NOMO-1 treated with dmso at 0.1 percent for 144 hours (cell line): ENCODE data around the gene ZEB1.
"Not testable (repeated sequence)": the region's sequence is repeated elsewhere in the genome, so short reads cannot be mapped to it uniquely, and the experiment has no call there.

Experiments
- DNase-seq: peaks from one replicate; lab custom pipeline; 2025; ENCODE audit not compliant: unreplicated experiment; lab: John Stamatoyannopoulos, UW

Gene ZEB1

GRCh38 chr10:31419394-31420063 lies 100.5 kb downstream of the ZEB1 start:
- no peak for DNase-seq

GRCh38 chr10:31421322-31421721 lies 102.3 kb downstream of the ZEB1 start:
- DNase-seq = no peak

GRCh38 chr10:31422634-31423033 lies 103.6 kb downstream of the ZEB1 start:
- DNase-seq = no peak

GRCh38 chr10:31424473-31424872 lies 105.5 kb downstream of the ZEB1 start:
- no peak for DNase-seq

DNA sequence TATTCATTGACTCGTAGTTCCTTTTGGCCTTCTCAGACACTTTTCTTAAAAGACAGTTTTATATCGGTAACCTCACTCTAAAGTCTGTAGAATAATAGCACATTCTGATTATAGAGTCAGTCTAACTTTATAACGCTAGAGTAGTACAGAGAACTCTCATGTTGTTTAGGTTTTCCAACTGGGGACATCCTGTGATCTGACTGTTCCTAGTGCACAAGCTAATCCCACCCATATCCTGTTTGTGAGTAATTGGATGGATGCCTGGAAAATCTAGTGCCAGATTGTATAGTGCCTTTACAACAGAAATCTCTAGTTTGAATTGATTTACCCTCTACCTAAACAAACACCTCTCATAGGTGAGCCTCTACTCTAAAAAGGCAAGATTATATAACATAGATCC lies 107.4 kb downstream of the ZEB1 start:
- DNase-seq = no peak

DNA sequence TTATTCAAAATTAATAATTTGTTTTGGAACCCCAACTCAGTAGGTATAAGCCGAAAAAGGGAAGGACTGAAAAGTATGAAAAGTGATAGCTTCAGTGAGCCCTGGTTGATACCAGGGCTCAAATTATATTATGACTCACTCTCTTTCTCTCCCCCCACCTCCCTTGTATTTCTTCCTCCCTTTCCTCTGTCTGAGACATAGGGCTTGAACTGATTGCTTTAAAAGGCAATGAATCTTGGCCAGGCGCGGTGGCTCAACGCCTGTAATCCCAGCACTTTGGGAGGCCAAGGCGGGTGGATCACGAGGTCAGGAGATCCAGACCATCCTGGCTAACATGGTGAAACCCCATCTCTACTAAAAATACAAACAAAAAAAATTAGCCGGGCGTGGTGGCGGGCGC lies 108.3 kb downstream of the ZEB1 start:
- DNase-seq = not testable (repeated sequence)

DNA sequence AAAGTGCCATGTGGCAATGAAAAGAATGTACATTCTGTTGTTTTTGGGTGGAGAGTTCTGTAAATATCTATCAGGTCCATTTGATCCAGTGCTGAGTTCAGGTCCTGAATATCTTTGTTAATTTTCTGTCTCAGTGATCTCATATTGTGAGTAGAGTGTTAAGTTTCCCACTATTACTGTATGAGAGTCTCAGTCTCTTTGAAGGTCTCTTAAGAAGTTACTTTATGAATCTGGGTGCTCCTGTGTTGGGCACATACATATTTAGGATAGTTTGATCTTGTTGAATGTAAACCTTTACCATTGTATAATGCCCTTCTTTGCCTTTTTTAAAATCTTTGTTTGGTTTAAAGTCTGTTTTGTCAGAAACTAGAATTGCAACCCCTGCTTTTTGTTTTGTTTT lies 109.5 kb downstream of the ZEB1 start:
- not testable (repeated sequence) for DNase-seq

DNA sequence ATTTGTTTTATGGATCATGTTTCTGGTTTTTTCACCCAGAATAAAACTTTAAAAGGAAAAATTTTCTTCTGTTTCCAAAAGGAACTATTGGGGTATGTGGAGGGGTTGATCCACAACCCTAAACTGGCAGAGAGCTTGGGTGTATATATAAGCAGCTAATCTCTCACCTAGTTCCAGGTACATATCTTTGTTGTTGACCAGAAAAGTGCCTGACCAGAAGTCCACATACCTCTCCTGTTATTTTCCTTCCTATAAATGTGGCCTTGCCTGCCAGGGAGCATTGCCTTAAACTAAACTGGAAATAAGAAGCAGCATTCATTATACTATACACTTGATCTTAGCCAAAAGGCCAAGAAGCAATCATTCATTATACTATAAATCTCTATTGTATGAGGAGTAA lies 112.0 kb downstream of the ZEB1 start:
- DNase-seq = no peak

- no peak for DNase-seq
Observed at GRCh38 chr10:31437959-31438358, 118.9 kb downstream of the ZEB1 start.

DNA sequence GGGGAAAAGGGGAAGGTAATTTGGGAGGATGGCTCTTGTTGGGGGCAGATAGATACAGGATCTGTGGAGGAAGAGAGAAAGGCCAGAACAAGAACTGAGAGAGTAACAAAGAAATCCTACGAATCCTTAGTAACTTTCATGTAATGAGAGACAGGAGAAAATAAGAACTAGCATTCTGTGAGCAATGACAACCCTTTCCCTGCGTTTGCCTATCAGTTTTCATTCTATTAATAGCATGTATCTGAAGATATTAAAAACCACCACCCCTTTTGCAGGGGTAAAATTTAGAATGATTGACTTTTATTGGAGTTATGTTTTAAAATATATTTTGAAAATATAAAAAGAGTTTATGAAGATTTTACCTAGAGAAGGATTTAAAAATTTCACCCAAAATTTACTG lies 132.8 kb downstream of the ZEB1 start:
- DNase-seq = no peak

- DNase-seq = no peak
Observed at GRCh38 chr10:31456468-31456867, 137.5 kb downstream of the ZEB1 start.

GRCh38 chr10:31457858-31458257 lies 138.8 kb downstream of the ZEB1 start:
- DNase-seq = no peak

DNA sequence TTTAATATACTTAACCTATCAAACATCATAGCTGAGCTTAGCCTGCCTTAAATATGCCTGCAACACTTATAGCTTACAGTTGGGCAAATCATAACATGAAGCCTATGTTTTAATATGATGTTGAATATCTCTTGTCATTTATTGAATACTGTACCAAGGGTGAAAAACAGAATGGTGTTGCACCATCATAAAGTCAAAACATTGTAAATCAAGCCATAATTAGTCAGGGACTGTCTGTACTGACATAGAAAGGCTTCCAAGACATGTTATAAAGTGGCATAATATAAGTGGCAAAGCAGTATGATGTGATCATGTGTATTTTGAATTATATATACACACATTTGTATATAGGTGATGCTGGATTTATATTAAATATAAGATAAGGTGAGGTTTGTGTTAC lies 140.0 kb downstream of the ZEB1 start:
- no peak for DNase-seq

- DNase-seq = no peak
Observed at GRCh38 chr10:31460242-31460641, 141.2 kb downstream of the ZEB1 start.

DNA sequence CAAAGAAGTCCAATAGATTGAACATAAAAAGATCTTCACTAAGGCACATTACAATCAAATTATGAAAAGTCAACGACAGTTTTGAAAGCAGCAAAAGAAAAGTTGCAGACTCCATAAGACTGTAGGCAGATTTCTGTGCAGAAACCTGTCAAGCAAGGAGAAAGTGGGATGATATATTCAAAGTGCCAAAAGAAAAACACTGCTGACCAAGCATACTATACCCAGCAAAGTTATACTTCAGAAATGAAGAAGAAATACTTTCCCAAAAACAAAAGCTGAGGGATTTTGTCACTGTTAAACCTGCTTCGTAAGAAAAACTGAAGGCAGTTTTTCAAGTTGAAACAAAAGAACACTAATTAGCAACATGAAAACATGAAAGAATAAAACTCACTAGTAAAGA lies 145.5 kb downstream of the ZEB1 start:
- no peak for DNase-seq

GRCh38 chr10:31466313-31466712 lies 147.3 kb downstream of the ZEB1 start:
- no peak for DNase-seq

DNA sequence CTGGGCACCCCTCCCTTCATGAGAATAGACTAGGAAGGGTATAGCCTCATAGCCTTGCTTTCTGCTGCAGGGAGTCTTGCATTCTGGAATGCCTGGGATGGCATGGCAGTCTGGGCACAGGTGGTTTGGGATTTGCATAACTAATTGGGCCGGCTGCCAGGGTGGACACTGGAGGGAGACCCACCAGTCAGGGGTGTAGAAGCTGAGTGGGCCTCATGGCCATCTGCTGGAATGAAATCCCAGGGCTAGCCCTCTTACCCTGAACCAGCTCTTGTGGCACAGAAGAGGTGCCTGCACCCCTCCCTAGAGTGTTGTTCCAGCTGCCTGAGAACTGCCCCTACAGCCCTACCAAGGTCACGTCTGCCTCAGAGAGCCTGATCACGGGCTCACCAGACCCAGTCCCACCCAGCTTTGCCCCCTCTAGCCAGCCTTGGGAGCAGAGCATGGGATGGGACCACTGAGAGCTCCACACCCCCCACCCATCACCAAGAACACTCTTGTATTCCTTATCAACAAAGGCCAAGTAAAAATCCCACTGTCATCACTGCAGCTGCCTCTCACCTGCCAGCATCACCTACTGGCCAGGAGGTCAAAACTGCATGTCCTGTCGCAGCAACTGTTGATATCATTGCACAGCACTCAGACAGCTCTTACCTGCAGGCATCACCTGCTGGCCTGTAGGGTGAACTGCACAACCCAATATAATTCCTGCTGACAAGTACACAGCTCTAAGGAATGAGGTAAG lies 148.9 kb downstream of the ZEB1 start:
- DNase-seq = no peak

DNA sequence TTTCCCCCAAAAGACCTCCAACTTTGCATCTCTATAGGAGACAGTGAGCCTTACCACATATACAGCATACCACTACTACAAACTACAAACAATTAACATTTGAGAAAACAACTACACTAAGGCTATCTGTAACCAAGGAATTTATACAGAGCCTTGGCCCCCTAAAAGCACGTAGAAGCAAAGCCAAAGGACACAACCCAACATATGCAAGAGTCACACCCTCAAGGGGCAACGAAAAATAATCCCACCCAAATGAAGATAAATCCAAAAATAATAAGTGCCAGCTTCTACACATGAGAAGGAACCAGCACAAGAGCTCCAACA lies 149.5 kb downstream of the ZEB1 start:
- no peak for DNase-seq

GRCh38 chr10:31475519-31475918 lies 156.5 kb downstream of the ZEB1 start:
- DNase-seq = no peak

DNA sequence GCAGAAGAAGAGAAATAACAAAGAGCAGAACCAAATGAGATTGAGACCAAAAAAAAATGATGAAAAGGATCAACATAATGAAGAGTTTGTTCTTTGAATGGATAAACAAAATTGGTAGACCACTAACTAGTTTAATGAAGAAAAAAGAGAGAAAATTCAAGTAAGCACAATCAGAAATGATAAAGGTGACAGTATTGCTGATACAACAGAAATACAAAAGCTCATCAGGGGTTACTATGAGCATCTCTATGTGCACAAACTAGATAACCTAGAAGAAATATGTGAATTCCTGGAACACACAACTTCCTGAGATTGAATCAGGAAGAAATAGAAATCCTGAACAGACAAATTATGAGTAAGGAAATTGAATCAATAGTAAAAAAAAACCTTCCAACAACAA lies 157.1 kb downstream of the ZEB1 start:
- no peak for DNase-seq

- DNase-seq = no peak
Observed at GRCh38 chr10:31477584-31477983, 158.6 kb downstream of the ZEB1 start.

DNA sequence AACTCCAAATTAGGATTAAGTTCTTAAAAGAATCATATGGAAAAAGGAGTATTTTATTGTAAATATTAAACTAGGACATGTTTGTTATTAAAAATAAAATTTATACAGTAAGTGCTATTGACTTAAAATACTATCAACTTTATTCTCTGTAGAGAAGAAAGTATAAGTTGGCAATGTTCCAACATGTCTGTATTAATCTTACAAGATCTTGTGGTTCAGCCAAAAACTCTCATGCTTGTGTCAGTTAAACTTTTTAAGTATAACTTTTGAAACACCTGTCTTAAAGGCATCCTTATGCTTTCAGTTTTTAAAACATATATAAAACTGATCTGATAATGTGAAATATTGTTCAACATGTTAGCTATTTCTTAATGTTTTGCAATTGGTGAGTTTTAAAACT lies 160.7 kb downstream of the ZEB1 start:
- no peak for DNase-seq

DNA sequence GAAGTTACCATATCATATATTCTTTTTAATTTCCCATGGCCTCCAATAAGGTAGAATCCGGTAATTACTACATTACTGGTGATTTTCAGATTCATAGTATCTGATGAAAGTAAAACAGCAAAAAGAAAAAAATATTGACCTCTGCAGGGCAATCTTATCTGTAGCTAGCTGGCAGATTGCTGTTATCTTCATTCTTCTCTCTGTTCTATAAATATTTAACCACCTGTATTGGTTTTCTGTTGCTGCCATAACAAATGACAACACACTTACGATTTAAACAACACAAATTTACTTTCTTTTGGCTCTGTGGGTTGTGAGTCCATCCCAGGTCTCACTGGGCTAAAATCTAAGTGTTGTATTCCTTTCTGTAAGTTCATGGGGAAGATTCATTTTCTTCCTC lies 164.5 kb downstream of the ZEB1 start:
- no peak for DNase-seq
